HCT116 (cell line): ENCODE measurements around the gene PABPC3.

Experiments
- EZH2phosphoT487 ChIP-seq: fragments of 200-600 bp; IDR thresholded peaks from 2 replicates; pipeline ENCODE4 v1.6.1; 2018; ENCODE audit warnings: antibody characterized with exemption, borderline replicate concordance
- SIN3A ChIP-seq: IDR thresholded peaks from 2 replicates; pipeline ENCODE4 v1.6.1; 2012; ENCODE audit warnings: low read depth
- SP1 ChIP-seq: IDR thresholded peaks from 2 replicates; pipeline ENCODE4 v1.6.1; 2012; ENCODE audit warnings: low read depth
- TF ChIP-seq, protein P1 (sequence below), 3 experiments: fragments of 200-600 bp in 1 of 3; sonication (generic) in 1 of 3; IDR thresholded peaks in 2 of 3; conservative IDR thresholded peaks in 1 of 3; 2 replicates each; pipeline ENCODE4 v1.5.1; 2012 to 2017; ENCODE audit warnings: low read depth in 2 of 3, low read length in 2 of 3, antibody characterized with exemption in 1 of 3, borderline replicate concordance in 1 of 3, control low read depth in 1 of 3, mild to moderate bottlenecking in 1 of 3, mixed read lengths in 1 of 3, mixed run types in 1 of 3, moderate library complexity in 1 of 3; ENCODE audit not compliant: insufficient read depth in 1 of 3
- TF ChIP-seq, protein P2 (sequence below): IDR thresholded peaks from 2 replicates; pipeline ENCODE4 v1.6.1; 2012; ENCODE audit warnings: low read depth

DNA sequence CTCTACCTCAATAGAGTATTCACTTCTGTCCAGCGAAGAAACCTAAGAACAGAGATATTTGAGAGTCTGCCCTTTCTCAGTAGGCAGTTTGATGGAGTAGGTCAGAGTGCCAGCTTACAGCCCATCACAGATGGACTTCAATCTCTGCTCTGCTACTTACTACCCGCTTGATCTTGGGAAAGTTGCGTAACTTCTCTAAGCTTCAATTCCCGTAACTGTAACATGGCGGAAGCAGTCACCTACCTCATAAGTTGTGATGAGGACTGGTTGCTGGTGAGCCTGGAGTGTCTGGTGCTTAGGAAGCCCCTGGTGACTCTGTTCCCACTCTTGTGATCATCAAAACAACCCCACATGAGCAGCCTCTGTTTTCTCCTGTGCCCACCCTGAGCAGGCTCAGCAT, 45.1 kb downstream of the PABPC3 start:
- TF ChIP-seq, protein P1, sequence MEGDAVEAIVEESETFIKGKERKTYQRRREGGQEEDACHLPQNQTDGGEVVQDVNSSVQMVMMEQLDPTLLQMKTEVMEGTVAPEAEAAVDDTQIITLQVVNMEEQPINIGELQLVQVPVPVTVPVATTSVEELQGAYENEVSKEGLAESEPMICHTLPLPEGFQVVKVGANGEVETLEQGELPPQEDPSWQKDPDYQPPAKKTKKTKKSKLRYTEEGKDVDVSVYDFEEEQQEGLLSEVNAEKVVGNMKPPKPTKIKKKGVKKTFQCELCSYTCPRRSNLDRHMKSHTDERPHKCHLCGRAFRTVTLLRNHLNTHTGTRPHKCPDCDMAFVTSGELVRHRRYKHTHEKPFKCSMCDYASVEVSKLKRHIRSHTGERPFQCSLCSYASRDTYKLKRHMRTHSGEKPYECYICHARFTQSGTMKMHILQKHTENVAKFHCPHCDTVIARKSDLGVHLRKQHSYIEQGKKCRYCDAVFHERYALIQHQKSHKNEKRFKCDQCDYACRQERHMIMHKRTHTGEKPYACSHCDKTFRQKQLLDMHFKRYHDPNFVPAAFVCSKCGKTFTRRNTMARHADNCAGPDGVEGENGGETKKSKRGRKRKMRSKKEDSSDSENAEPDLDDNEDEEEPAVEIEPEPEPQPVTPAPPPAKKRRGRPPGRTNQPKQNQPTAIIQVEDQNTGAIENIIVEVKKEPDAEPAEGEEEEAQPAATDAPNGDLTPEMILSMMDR (IDR thresholded peaks at IDR 0.05 in 2 of 3, conservative IDR thresholded peaks at IDR 0.05 in 1 of 3; ENCODE audit: borderline replicate concordance in 1 of 3, insufficient read depth in 1 of 3, low read depth in 2 of 3, low read length in 2 of 3), result no peak
- TF ChIP-seq, protein P2, sequence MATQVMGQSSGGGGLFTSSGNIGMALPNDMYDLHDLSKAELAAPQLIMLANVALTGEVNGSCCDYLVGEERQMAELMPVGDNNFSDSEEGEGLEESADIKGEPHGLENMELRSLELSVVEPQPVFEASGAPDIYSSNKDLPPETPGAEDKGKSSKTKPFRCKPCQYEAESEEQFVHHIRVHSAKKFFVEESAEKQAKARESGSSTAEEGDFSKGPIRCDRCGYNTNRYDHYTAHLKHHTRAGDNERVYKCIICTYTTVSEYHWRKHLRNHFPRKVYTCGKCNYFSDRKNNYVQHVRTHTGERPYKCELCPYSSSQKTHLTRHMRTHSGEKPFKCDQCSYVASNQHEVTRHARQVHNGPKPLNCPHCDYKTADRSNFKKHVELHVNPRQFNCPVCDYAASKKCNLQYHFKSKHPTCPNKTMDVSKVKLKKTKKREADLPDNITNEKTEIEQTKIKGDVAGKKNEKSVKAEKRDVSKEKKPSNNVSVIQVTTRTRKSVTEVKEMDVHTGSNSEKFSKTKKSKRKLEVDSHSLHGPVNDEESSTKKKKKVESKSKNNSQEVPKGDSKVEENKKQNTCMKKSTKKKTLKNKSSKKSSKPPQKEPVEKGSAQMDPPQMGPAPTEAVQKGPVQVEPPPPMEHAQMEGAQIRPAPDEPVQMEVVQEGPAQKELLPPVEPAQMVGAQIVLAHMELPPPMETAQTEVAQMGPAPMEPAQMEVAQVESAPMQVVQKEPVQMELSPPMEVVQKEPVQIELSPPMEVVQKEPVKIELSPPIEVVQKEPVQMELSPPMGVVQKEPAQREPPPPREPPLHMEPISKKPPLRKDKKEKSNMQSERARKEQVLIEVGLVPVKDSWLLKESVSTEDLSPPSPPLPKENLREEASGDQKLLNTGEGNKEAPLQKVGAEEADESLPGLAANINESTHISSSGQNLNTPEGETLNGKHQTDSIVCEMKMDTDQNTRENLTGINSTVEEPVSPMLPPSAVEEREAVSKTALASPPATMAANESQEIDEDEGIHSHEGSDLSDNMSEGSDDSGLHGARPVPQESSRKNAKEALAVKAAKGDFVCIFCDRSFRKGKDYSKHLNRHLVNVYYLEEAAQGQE, result no peak
- TF ChIP-seq SIN3A, result no peak
- no peak for TF ChIP-seq SP1
- no peak for TF ChIP-seq EZH2phosphoT487
